ENCODE measurements around the gene COL15A1.
"Not testable (repeated sequence)": the region's sequence is repeated elsewhere in the genome, so short reads cannot be mapped to it uniquely, and the experiment has no call there.

COL15A1 gene

GRCh38 chr9:98900725-98901124 is 43.0 kb upstream of the COL15A1 start:
- no peak for TF ChIP-seq CTCF (IDR thresholded peaks at IDR 0.05)
- H3K27ac ChIP-seq: no peak overlapping the region
- DNase-seq (ENCODE audit: low spot score): no peak
- H3K4me3 ChIP-seq: no peak overlapping the region

DNA sequence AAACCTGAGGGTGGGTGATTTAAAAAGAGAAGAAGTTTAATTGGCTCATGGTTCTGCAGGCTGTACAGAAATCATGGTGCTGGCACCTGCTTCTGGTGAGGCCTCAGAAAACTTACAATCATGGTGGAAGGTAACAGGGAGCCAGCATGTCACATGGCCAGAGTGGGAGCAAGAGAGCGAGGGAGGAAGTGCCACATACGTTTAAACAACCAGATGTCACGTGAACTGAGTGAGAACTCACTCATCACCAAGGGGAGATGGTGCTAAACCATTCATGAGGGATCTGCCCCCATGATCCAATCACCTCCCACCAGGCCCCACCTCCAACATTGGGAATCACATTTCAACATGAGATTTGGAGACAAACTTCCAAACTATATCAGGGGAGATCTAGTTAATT is 41.9 kb upstream of the COL15A1 start:
- not testable (repeated sequence) for DNase-seq (ENCODE audit: low spot score); H3K4me3 ChIP-seq; H3K27ac ChIP-seq

DNA sequence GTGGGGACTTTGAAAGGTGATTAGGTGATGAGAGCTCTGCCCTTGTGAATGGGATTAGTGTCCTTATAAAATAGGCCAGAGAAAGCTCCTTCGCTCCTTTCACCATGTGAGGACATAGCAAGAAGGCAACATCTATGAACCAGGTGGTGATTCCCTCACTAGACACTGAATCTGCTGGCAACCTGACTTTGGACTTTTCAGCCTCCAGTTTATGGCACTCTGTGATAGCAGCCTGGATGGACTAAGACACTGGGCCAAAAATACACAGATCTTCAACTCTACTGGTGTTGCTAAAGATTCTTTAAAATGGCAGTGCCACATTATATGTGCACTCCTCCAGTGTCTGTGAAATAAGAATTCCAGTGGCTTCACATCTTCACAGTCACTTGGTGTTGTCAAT is 41.2 kb upstream of the COL15A1 start:
- TF ChIP-seq CTCF (IDR thresholded peaks at IDR 0.05): no peak
- no peak overlapping the region for H3K27ac ChIP-seq
- no peak overlapping the region for H3K4me3 ChIP-seq
- DNase-seq (ENCODE audit: low spot score): no peak

GRCh38 chr9:98902925-98903324 is 40.8 kb upstream of the COL15A1 start:
- TF ChIP-seq CTCF (IDR thresholded peaks at IDR 0.05): no peak
- H3K27ac ChIP-seq: no peak overlapping the region
- no peak overlapping the region for H3K4me3 ChIP-seq
- DNase-seq (ENCODE audit: low spot score): no peak

GRCh38 chr9:98903961-98904411 is 39.7 kb upstream of the COL15A1 start:
- no peak for DNase-seq (ENCODE audit: low spot score)
- Histone ChIP-seq H3K4me3 (no peak overlapping the region), H3K27ac (no peak overlapping the region)
- TF ChIP-seq CTCF (IDR thresholded peaks at IDR 0.05): no peak

GRCh38 chr9:98905015-98905414 is 38.7 kb upstream of the COL15A1 start:
- Histone ChIP-seq H3K27ac (no peak overlapping the region), H3K4me3 (no peak overlapping the region)
- no peak for DNase-seq (ENCODE audit: low spot score)
- no peak for TF ChIP-seq CTCF (IDR thresholded peaks at IDR 0.05)

GRCh38 chr9:98906273-98907040 is 37.2 kb upstream of the COL15A1 start:
- peak overlapping the region in 1 of 2 donors; percentile 59 for H3K27ac ChIP-seq
- no peak for DNase-seq (ENCODE audit: low spot score)
- H3K4me3 ChIP-seq: no peak overlapping the region
- no peak for TF ChIP-seq CTCF (IDR thresholded peaks at IDR 0.05)
